Mesenteric fat pad (tissue), 1 donor: Measurements from ENCODE around the gene SMARCE1. TPM values are rescaled to one million over a fixed set of nuclear protein-coding genes. Genes with fewer than 3 reads are reported as not detected.

Experiments used
- DNase-seq: peaks from one replicate; pipeline ENCODE4 v3.0.0-alpha.2; 2020; ENCODE audit warnings: low spot score
- total RNA-seq: library from RNA; stranded (reverse); fragmentation: NEBNext Ultra II Directional; extraction: Animal tissue kit (Norgen Biotek cat#: 25700); gene quantifications from one replicate; pipeline ENCODE4 v1.2.1, GENCODE V29; 2021
- donor health status: DM: yes; HTN: yes; CAD: no.

Gene SMARCE1
- total RNA-seq, 1 donor from 2014 or later, result 73.5 TPM

DNA sequence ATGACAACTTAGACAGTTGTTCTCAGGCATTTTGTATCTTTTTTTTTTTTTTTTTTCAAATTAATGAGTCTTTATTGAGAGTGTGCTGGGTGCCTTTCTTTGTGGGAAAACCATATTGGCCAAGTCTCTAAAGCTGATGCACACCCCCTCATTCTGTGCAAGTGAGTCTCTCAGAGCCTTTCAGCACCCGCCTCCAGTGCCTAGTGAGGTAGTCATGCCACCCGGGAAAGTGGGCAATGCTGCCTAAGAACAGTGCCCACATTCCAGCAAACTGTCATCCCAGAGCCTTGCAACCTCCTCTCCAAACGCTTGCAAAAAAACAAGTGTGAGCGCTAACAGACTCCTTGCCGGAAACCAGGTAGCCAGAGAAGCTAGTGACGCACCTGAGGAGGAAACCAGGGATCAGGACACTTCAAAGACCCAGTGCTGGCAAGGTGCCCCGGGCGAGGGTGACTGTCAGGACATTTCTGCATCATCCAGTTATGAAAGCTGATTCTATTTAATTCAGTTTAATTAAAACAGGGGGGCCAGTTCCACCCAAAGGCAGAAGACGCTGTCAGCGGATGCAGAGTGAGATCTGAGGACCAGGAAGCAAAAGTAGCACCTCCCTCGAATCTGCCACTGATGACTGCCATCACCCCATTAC lies 34.9 kb downstream of the SMARCE1 start:
- no peak for DNase-seq

- DNase-seq, result no peak
These were observed 35.7 kb downstream of the SMARCE1 start for GRCh38 chr17:40611840-40612474.

DNA sequence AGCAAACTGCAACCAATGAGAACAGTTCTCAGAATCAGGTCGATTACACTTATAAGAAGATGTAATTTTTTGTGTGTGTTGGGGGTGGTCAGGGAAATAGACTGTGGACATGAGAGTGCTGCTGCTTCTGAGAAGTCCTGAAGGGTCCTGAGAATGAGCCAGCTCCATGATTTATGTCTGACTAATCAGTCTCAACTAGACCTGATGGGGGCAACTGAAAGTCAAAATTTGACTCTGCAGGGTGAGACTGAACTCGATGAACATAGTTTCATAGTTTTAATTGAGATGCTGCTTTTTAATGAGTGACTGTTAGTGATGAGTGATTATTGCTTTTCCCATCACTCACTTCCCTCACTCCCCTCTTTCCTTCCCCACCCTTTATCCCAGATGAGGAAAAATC lies 37.3 kb downstream of the SMARCE1 start:
- no peak for DNase-seq

GRCh38 chr17:40608061-40608581 lies 39.5 kb downstream of the SMARCE1 start:
- DNase-seq, result no peak

DNA sequence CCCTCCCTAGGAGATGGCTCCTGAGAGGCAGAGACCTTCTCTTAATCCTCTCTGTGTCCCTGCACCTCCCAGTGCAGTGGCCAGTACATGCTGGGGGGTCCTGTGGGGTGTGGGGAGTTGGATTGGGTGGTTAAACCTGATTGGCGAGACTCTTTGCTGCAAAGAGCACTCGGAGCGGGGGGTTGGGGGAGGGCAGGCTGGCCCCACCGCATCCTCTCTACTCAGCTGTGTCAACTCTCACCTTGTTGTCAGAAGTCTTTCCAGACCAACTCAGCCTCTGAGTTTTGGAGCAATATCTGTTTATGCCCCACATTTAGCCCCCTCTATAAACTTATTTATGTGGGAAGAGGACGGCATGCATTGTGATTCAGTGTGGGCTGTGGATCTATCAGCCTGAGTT lies 40.0 kb downstream of the SMARCE1 start:
- no peak for DNase-seq

GRCh38 chr17:40606548-40607353 lies 40.9 kb downstream of the SMARCE1 start:
- DNase-seq, result no peak

DNA sequence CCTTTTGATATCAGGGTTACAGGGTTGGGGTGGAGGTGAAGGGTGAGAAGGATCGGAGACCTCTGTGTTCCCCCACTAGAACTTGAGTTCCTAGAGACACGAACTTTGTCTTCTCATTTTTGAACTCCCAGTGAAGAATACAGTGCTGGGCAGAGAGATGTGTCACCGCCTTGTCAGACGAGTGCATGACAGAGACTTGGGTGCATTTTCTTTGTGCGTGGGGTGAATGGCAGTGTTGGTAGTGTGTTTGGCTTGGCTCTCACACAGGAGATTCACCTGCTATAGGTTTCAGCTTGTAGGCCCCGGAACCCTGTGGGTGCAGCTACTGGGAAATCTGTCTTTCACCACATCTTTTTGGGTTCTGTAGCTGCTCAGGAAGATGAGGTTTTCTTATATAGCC lies 42.3 kb downstream of the SMARCE1 start:
- DNase-seq, result no peak

GRCh38 chr17:40604327-40605080 lies 43.1 kb downstream of the SMARCE1 start:
- no peak for DNase-seq

GRCh38 chr17:40602445-40603443 lies 44.9 kb downstream of the SMARCE1 start:
- DNase-seq, result no peak

DNA sequence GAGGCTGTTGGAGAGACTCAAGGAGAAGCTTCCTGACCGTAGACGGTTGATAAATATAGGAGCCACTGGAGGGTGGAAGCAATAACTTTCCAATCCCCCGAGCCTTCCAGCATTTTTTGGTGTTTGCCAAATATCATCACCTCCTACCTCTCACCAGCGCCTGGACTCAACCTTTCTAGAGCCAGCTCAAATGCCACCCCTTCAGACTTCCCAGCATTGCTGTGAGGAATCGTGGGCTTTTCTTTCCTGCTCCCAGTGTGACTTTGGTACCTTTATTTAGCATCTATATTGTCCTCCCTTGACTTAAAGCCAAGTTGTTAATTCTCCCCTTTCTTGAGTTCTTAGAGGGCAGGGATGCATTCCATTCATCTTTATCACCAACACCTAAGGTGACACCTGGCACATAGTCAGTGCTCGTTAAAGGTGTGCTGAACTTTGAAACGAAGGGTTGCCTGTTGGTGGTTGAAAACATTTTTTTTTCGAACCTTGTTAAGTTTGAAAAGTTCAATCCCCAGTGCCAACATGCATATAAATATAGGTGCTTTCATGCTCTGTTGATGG lies 47.1 kb downstream of the SMARCE1 start:
- no peak for DNase-seq

GRCh38 chr17:40599468-40599763 lies 48.2 kb downstream of the SMARCE1 start:
- no peak for DNase-seq

DNA sequence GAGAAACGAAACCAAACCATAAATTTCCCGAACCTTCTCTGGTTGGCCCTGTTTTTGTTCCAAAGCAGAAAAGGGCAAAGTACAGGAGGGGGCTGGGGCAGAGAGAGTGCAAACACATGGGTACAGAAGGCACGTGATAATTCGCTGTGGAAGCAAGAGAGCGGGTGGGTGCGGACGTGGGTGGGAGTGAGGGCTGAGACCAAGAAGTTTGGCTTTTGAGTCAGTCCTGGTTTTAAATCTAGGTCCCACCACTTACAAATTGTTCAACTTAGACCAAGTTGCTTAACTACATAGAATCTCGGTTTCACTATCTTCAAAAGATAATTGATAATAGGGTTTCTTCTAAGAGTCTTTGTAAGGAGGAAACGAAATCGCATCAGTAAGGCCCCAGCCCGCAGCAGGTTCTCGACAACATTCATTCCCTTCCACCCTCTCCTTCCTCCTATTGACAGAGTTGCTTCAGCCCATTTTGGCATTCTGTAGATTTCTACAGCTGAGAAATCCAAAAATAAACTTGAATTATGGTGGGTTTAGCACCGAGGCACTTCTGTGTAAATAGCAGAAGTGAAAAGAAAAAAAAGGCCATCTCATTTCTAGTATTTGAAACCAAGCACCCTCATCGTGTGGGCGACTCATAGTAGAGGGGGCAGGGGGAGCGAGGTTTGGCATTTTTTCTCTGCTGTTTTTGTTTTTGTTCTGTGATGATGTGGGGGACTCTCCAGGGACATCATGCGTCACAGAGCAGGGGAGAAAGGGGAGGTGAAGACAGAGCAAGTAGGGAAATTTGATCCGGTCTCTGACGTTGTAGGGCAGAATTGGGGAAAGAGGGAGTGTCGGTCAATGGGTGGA lies 48.8 kb downstream of the SMARCE1 start:
- DNase-seq, result no peak

DNA sequence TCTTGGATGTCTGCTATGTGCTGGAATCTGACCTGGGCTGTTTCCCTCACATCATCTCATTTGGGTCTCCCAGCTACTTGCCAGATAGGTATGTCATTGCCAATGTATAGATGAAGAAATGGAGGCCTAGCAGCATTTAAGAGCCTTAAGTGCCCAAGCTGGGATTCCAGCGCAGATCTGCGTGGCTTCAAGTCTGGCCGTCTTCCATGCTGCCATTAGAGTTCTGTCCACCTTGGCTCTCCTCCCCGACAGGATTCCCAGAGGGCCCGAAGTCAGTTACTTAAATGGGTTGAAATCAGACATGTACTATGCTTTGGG lies 49.4 kb downstream of the SMARCE1 start:
- DNase-seq, result no peak

GRCh38 chr17:40597556-40598300 lies 49.9 kb downstream of the SMARCE1 start:
- no peak for DNase-seq

DNA sequence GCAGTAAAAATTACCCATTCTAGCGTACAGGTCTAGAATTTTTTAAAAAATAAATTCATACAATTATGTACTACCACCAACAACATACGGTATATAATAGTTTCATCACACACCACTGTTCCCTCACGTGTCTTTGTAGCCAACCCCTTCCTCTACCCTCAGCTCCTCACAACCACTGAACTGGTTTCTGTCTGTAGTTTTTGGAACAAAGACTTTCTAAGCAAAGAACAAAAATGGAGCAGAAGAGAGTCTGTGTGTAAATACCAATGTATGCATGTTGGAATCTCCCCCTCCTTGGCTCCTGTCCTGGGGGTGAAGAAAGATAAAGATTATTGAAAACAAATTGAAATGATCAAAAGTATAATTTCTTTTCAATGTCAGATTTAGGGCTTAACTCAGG lies 50.5 kb downstream of the SMARCE1 start:
- DNase-seq, result no peak

- DNase-seq, result no peak
These were observed 51.2 kb downstream of the SMARCE1 start for GRCh38 chr17:40596261-40596919.

- DNase-seq, result no peak
These were observed 56.9 kb downstream of the SMARCE1 start for GRCh38 chr17:40590742-40591141.

GRCh38 chr17:40588552-40588951 lies 59.1 kb downstream of the SMARCE1 start:
- DNase-seq, result no peak
